Measurements from ENCODE around the gene SLFN5.
"Not testable (repeated sequence)": the region's sequence is repeated elsewhere in the genome, so short reads cannot be mapped to it uniquely, and the experiment has no call there.

The SLFN5 gene

DNA sequence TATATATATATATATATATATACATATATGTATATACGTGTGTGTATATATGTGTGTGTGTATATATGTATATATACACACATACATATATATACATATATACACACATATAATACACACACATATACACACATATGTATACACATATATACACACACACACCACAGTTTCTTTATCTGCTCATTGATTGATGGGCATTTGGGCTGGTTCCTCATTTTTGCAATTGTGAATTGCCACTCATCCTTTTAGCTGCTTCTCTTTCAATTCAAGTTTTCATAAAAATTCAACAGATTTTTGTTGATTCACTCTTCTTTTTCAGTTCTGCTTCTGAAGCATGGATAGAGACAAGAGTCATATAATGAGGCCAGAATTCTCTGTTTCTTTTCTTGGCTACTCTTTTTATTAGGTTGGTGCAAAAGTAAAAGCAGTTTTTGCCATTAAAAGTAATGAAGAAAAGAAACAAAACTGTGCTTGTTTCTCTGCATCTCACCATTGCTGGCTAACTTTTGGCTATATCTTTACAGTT is 44.5 kb downstream of the SLFN5 start:
- in situ Hi-C loops (cut with MboI; ENCODE audit: low sequenced_read_pairs), result no loop called here

DNA sequence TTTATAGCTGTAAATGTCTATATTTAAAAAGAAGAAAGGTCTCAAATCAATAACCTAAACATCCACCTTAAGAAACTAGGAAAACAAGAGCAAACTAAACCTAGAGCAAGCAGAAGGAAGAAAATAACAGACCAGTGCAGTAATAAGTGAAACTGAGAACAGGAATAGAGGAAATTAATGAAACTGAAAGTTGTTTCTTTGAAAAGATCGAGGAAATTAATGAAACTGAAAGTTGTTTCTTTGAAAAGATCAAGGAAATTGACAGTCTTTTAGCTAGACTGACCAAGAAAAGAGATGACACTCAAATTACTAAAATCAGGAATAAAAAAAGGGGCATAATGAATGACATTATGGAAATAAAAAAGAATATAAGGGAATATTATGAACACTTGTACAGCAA is 46.4 kb downstream of the SLFN5 start:
- in situ Hi-C loops (cut with MboI; ENCODE audit: low sequenced_read_pairs), result no loop called here

DNA sequence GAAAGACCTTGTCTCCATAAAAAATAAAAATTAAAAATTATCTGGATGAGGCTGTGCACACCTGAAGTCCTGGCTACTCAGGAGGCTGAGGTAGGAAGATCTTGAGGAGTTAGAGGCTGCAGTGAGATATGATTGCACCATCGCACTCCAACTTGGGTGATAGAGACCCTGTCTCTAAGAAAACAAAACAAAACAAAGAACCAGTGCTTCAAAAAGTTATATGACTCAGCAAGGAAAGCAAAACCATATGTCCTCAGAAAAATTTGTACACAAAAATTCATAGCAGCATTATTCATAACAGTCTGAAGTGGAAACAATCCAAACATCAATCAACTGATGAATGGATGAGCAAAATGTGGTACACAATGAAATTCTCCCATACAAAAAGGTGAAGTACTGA is 48.9 kb downstream of the SLFN5 start:
- in situ Hi-C loops (cut with MboI; ENCODE audit: low sequenced_read_pairs), result no loop called here

DNA sequence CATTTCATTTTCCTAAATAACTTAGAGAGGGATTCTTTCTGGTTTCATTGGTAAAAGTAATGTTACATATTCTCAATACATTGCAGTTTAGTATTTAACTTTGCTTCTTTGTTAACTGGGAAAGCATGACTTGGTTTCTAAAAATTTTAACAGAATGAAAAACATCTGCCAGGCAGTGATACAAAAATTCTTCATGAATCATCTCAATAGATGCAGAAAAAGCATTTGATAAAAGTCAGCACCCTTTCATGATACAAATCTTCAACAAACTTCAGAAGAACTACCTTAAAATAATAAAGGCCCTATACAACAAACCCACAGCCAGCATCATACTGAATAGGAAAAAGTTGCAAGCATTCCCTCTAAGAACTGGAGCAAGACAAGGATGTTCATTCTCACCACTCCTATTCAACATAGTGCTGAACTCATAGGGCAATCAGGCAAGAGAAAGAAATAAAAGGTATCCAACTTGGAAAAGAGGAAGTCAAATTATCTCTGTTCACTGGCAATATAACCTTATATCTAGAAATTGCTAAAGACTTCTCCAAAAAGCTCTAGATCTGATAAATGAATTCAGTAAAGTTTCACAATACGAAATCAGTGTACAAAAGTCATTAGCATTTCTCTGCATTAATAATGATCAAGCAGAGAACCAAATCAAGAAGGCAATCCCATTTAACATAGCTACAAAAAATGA is 50.4 kb downstream of the SLFN5 start:
- in situ Hi-C loops (cut with MboI; ENCODE audit: low sequenced_read_pairs), result no loop called here

DNA sequence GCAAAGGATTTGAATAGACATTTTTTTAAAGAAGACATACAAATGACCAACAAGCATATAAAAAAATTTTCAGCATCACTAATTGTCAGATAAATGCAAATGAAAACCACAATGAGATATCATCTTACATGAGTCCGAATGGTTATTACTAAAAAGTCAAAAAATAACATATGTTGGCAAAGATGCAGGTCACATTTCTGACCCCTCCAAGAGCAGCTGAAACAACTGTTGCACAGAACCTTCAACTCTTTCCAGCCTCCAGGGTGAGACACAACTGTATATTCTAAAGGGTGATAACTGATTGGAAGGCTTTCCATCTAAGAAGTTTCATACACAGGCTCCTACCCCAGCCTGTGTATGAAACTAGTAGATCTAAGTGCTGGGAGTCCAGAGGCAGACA is 51.9 kb downstream of the SLFN5 start:
- in situ Hi-C loops (cut with MboI; ENCODE audit: low sequenced_read_pairs), result no loop called here

DNA sequence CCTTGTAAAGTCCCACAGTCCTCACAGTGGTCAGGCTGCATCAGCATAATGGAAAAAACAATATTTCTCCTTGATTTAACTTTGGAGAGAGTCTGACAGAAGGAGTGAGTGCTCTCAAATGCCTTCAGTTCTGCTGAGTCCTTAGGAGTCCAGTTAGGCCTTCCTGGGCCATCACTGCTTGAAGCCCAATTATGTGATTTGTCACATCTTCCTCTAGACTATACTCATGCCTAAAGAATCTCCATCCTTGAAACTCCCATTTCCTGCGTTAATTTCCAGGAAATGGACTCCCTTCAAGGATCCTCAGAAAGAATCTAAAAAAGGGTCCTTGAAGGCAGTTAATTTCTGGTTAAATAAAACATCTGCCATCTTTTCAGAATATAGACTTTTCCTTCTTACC is 52.8 kb downstream of the SLFN5 start:
- in situ Hi-C loops (cut with MboI; ENCODE audit: low sequenced_read_pairs), result no loop called here

DNA sequence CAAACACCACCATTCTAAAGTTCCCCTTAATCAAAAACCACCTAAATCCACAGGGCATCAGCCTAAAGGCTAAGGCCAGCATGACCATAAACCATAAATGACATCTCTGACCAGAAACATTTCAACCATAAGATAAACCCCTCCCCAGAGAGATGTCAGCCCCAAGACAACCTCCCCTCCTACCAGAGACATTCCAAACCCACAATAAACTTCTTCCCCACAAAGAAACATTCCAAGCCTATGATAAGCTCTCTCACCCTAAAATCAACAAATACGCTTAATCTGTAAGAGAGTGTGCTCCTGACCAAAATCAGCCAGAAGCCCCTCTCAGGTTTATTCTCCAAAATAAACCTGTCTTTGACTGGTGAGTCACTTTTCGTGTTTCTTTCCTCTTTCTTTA is 54.8 kb downstream of the SLFN5 start:
- in situ Hi-C loops (cut with MboI; ENCODE audit: low sequenced_read_pairs), result no loop called here

DNA sequence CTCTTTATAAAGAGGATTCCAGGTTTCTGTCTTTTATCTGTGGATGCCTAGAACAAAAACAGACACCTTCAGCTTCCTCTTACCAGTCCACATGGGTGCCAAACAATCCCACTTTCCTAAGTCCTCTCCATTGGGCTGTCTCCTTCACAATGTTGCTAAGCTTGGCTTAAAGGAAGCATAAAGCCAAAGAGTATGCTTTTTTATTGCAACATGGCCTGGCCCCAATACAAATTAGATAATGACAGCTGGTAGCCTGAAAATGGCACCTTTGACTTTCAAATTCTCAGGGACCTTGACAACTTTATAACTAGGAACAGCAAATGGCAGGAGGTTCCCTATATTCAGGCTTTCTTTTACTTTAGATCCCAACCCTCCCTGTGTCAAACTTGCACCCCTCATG is 55.8 kb downstream of the SLFN5 start:
- in situ Hi-C loops (cut with MboI; ENCODE audit: low sequenced_read_pairs), result no loop called here

DNA sequence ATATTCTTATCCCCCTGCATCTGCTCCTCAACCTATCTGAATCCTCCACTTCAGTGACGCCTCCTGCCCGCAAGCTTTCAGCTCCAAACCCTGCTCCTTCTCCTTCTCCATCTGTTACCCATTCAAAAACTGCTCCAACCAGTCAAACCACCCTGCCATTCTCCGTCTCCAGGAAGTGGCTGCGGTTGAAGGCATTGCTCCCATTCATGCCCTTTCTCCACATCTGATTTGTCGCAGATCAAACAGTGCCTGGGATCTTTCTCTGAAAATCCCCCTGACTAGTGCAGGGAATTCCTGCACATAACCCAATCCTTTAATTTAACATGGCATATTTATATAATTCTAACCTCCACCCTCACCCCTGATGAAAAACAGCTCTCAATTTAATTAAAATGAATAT is 56.3 kb downstream of the SLFN5 start:
- in situ Hi-C loops (cut with MboI; ENCODE audit: low sequenced_read_pairs), result no loop called here

DNA sequence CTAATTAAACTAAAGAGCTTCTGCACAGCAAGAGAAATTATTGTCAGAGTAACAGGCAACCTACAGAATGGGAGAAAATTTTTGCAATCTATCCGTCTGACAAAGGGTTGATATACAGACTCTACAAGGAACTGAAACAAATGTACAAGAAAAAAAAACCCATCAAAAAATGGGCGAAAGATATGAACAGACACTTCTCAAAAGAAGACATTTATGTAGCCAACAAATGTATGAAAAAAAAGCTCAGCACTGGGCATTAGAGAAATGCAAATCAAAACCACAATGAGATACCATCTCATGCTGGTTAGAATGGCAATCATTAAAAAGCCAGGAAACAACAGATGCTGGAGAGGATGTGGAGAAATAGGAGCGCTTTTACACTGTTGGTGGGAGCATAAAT is 66.5 kb downstream of the SLFN5 start:
- in situ Hi-C loops (cut with MboI; ENCODE audit: low sequenced_read_pairs), result not testable (repeated sequence)

DNA sequence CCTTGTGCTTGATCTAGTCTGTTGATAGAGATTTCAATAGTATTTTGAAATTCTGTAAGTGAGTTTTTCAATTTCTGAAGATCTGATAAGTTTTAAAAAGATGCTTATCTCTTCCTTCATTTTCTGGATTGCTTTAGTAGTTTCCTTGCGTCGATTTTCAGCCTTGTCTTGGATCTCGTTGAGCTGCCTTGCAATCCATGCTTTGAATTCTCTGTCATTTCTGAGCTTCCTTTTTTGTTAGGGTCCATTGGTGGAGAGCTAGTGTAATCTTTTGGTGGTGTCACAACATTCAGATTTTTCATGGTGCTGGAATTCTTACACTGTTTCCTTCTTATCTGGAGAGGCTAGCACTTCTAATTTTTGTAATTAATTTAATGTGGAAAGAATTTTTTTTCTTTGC is 69.5 kb downstream of the SLFN5 start:
- in situ Hi-C loops (cut with MboI; ENCODE audit: low sequenced_read_pairs), result loop anchor here (5.0 kb wide), 1 partner anchor 225 kb away; the partner anchor contains the start of gene SLFN12L

DNA sequence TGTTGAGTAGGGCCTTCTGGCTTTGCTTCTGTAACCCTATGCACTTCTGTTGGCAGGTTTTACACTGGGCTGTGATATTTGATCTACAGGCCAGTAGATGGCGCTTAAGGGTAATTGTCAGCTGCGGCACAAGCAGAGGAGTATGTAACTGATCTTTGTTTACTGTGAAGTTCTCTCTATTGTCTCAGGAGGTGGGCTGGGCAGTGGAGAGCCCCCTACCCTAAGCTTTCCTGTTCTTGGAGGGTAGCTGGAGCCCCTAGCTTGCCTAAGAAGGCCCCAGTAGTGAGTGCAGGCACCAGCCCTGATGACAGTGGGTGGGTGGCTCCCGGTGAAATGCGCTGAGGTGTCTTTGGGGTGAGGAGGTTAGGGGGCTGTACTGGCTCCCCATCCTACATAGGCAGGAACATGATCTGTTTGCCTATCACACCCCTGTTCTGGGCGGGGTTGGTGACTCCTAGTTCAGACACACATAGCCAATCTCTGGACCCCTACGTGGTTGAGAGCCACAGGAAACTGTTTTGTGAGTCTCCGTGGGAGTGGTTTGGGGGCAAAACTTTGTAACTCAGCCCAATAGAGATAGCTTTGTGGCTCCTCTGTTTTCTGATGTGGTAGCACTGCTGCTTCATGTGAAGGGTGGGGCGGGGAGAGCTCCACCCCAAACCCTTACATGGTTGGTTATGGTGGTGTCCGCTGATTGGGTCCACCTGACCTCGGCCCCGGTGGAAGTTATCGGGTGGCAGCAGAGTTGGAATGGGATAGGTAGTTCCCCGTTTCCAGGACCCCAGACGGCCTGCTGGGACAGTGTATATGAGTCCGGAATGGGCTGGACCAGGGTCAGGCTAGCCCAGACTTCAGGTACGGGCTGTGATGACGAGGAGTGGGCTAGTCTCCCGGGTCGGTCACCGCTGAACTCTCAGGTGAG is 70.2 kb downstream of the SLFN5 start:
- in situ Hi-C loops (cut with MboI; ENCODE audit: low sequenced_read_pairs), result loop anchor here (5.0 kb wide), 1 partner anchor 224 kb away; the partner anchor contains the start of gene SLFN12L

DNA sequence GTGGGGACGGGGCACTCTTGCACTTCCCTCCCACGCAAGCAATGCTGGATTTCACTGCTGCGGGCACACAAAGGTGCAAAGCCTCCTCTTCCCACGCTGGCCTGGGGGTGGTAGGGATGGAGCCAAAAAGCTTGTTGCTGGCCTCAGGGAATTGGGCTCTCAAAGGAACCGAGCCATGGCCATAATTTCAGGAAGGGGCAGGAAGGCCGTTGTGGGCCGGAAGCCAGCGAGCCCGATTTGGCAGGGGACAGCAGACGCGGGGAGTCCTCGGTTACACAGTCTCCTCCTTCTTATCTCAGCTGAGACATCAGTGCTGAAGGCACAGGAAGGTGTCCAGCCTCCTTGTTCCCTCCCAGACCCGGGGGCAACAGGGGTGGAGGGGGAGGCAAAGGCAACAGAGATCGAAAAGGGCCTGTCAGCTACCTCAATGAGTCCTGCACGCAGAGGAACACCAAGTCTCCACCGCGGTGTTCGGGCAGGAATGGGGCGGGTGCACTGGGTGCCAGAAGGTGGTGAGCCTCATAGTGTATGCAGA is 71.1 kb downstream of the SLFN5 start:
- in situ Hi-C loops (cut with MboI; ENCODE audit: low sequenced_read_pairs), result loop anchor here (5.0 kb wide), 1 partner anchor 223 kb away; the partner anchor contains the start of gene SLFN12L

DNA sequence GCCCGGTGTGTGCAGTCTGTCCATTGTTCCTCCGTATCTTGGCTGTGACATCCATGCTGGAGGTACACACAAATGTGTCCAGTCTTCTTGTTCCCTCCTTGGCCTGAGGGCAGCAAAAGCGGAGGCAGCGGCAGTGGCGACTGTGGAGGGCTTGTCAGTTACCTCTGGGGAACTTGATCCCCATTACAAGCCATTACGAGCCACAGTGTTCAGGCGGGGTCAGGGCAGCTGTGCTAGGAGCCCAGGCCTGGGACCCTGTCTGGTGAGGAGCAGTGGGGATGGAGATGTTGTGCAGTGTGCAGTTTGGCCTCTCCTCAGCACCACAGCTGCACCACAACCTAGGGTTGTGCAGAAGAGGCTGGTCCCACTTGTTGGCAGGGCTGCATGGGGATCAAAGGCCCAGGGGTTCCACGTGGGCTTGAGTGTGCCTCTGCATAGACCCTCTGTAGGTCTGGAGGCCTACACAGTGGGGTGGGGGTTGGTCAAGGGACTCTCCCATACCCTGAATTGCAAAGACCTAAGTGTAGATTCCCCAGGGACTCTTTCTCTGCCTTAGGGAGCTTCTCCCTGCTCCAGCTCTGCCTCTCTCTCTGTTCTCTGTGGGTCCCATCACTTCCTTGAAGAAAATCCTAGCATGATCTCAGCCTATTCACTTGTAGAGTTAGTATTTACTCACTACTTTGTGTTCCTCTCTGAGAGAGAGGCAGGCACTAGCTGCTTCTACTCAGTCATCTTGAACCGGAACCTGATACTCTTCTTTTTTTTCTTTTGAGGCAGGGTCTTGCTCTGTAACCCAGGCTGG is 71.7 kb downstream of the SLFN5 start:
- in situ Hi-C loops (cut with MboI; ENCODE audit: low sequenced_read_pairs), result loop anchor here (5.0 kb wide), 1 partner anchor 223 kb away; the partner anchor contains the start of gene SLFN12L

DNA sequence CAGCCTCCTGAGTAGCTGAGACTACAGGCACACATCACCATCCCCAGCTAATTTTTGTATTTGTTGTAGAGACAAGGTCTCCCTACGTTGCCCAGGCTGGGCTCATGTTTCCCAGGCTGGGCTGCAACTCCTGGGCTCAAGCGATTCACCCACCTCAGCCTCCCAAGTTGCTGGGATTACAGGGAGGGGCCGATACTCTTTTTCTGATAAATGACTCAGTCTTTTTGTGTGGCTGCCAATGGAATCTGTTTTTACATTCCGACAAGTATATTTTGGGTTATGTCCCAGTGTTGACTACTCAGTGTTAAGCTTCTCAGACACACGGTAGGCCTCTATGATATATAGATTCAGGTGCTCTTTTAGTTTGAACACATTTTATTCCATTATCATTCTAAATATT is 72.4 kb downstream of the SLFN5 start:
- in situ Hi-C loops (cut with MboI; ENCODE audit: low sequenced_read_pairs), result no loop called here

DNA sequence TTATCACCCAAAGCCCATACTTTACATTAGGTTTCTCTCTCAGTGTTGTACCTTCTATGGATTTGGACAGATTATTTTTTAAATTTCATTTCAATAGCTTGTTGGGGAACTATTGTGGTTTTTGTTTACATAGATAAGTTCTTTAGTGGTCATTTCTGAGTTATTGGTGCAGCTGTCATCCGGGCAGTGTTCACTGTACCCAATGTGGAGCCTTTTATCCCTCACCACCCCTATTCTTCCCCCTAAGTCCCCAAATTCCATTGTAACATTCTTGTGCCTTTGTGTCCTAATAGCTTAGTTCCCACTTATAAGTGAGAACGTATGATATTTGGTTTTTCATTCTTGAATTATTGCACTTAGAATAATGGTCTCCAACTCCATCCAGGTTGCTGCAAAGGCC is 73.1 kb downstream of the SLFN5 start:
- in situ Hi-C loops (cut with MboI; ENCODE audit: low sequenced_read_pairs), result no loop called here

DNA sequence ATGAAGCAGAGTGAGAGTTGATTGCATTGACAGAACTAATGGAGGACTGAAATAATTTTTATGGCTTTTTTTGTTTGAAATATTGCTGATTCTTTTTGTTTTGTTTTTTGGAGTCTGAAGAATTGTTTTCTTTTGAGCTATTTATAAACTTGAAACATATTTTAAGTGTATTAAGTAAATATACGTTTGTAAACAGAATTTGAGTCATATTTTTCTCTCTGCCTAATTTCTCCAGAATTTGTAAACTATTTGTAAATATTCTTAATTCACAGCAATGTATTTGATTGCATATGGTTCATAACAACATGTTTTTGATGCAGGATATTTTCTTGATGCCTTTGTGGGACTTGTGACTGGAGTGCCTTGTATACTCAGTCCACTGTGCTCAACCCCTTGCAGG is 79.9 kb downstream of the SLFN5 start:
- in situ Hi-C loops (cut with MboI; ENCODE audit: low sequenced_read_pairs), result no loop called here
